GM23338 (cell line): ENCODE data around the gene GAS1.

Source experiments
- CREB1 ChIP-seq: fragments of 250-450 bp; sonication (Bioruptor Pico); IDR thresholded peaks from 2 replicates; pipeline ENCODE4 v1.5.0; 2020; ENCODE audit warnings: low read depth, mild to moderate bottlenecking, moderate library complexity
- CTCF ChIP-seq, 2 experiments: fragments of 200-600 bp in 1 of 2; sonication (generic) in 1 of 2; conservative IDR thresholded peaks; 2 replicates each; pipeline versions ENCODE4 v1.5.1 to v1.6.1; 2016 to 2017; ENCODE audit warnings: antibody characterized with exemption in 2 of 2, low read depth in 2 of 2, mild to moderate bottlenecking in 2 of 2, moderate library complexity in 1 of 2
- EZH2 ChIP-seq: fragments of 200-600 bp; sonication (generic); IDR thresholded peaks from one replicate; pipeline ENCODE4 v1.8.0; 2017; ENCODE audit warnings: antibody characterized with exemption, mild to moderate bottlenecking, low read depth; ENCODE audit not compliant: unreplicated experiment
- EZH2phosphoT487 ChIP-seq: fragments of 200-600 bp; sonication (generic); IDR thresholded peaks from one replicate; pipeline ENCODE4 v1.8.1; 2018; ENCODE audit warnings: antibody characterized with exemption; ENCODE audit not compliant: unreplicated experiment
- JUNB ChIP-seq: IDR thresholded peaks from one replicate; pipeline ENCODE4 v1.6.1; 2016; ENCODE audit warnings: antibody characterized with exemption; ENCODE audit not compliant: unreplicated experiment
- POLR2AphosphoS5 ChIP-seq: IDR thresholded peaks from 2 replicates; pipeline ENCODE4 v1.6.1; 2016; ENCODE audit warnings: antibody characterized with exemption, low read depth
- REST ChIP-seq: IDR thresholded peaks from one replicate; pipeline ENCODE4 v1.6.1; 2018; ENCODE audit warnings: antibody characterized with exemption; ENCODE audit not compliant: unreplicated experiment
- STAT1 ChIP-seq: IDR thresholded peaks from one replicate; pipeline ENCODE4 v1.6.1; 2016; ENCODE audit warnings: antibody characterized with exemption; ENCODE audit not compliant: unreplicated experiment
- ZNF331 ChIP-seq: fragments of 250-450 bp; sonication (Bioruptor Pico); IDR thresholded peaks from 2 replicates; pipeline ENCODE4 v1.5.0; 2020; ENCODE audit warnings: low read depth, mild to moderate bottlenecking, moderate library complexity
- ZNF462 ChIP-seq: fragments of 250-450 bp; sonication (Bioruptor Pico); IDR thresholded peaks from 2 replicates; pipeline ENCODE4 v1.5.0; 2020; ENCODE audit warnings: mild to moderate bottlenecking, moderate library complexity
- TF ChIP-seq, protein P1 (sequence below): IDR thresholded peaks from 2 replicates; pipeline ENCODE4 v1.6.1; 2016; ENCODE audit warnings: antibody characterized with exemption

- TF ChIP-seq EZH2 (no peak), CTCF (conservative IDR thresholded peaks at IDR 0.05; ENCODE audit: low read depth in 2 of 2) (no peak), EZH2phosphoT487 (no peak), JUNB (no peak), POLR2AphosphoS5 (no peak), ZNF331 (CRISPR knock-in tag) (no peak), REST (no peak), CREB1 (CRISPR knock-in tag) (no peak), STAT1 (no peak), ZNF462 (no peak)
- TF ChIP-seq, protein P1, sequence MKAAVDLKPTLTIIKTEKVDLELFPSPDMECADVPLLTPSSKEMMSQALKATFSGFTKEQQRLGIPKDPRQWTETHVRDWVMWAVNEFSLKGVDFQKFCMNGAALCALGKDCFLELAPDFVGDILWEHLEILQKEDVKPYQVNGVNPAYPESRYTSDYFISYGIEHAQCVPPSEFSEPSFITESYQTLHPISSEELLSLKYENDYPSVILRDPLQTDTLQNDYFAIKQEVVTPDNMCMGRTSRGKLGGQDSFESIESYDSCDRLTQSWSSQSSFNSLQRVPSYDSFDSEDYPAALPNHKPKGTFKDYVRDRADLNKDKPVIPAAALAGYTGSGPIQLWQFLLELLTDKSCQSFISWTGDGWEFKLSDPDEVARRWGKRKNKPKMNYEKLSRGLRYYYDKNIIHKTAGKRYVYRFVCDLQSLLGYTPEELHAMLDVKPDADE, result no peak
Observed at GRCh38 chr9:86966852-86967511, 19.7 kb upstream of the GAS1 start.
